ENCODE data around the gene LCE1C.

The LCE1C gene, protein sequence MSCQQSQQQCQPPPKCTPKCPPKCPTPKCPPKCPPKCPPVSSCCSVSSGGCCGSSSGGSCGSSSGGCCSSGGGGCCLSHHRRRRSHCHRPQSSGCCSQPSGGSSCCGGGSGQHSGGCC

DNA sequence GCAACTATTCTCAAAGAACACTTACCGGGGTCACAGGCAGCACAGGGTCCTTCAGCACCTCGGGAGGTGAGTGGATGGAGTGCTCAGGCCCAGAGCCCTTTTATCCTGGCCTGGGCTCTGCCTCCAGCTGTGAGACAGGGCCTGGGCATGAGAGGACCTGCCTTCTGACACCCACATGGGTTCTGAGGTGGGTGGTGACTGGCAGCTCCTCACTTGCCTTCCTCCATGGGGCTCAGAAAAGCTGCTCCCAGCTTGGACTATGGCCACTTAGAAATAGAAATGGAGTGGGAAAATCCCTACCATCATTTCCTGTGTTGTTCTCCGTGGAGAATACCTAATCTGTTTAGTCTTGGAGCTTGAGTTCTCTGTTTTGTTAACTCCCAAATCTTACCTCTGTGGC lies at the start of gene LCE1C:
LCE1C (minus strand) TSS at position 76 of the 400 bp plus-strand sequence. CDS start 1,173 bp downstream, outside the sequence.
- no peak for DNase-seq (ENCODE audit: extremely low read depth in 1 of 2, low read depth in 1 of 2)

DNA sequence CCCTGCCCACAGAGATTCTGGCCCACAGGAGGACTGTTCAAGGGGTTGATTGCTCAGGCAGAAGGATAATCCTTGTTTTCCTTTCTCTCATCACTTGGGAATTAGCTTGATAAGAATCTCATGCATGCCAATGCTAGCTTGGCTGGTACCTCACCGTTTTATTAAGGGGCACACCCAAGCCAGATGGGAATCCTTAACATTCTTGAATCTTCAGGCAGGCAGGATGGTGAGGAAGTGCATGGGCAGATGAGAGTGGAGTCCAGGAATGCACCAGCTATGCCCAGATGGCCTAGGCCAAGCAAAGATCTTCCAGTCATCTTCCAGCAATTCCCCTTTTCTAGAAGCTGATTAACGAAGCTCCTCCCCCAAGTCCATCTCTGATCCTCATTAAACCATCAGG lies 49.2 kb upstream of the LCE1C start:
- DNase-seq (ENCODE audit: extremely low read depth in 1 of 2, low read depth in 1 of 2): no peak

DNA sequence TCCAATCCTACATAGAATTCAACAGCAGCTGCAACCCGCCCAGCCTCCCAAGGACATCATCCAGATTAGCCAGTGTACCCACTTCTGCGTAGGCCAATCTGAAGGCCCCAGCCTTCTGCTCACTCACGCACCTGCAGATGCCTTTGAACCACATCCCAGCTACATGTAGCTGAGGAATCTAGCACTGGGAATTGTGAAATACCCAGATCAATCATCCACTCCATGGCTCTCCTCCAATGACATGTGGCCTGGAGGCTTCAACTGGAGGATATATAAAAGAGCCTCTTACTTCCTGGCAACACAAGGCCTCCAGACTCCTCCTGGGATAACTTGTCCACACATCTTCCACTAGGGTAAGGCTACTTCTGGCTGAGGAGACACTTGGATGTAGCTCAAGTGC lies 36.1 kb upstream of the LCE1C start, which contains the start of gene LCE6A:
LCE6A (plus strand) TSS at position 301 of the 400 bp plus-strand sequence. CDS start 665 bp downstream, outside the sequence.
- no peak for DNase-seq (ENCODE audit: extremely low read depth in 1 of 2, low read depth in 1 of 2)

DNA sequence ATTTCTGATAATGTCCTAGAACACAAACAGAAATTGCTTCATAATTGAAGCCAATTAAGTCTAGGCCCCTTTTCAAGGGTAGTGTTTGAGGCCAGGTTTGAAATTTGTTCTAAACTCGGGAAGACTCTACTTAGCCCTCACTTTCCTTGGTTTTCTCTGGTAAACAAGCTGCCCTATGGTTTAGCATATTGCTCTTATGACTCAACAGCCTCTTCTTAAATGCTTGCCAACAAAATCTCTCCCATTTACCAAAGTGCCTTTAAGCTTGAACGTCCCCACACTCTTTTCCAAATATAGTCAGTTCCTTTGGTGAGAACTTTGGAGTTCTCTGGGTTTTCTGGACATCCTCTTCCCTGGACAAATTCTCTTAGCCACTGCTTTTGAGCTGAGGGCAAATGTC lies 30.4 kb upstream of the LCE1C start:
- no peak for DNase-seq (ENCODE audit: extremely low read depth in 1 of 2, low read depth in 1 of 2)

DNA sequence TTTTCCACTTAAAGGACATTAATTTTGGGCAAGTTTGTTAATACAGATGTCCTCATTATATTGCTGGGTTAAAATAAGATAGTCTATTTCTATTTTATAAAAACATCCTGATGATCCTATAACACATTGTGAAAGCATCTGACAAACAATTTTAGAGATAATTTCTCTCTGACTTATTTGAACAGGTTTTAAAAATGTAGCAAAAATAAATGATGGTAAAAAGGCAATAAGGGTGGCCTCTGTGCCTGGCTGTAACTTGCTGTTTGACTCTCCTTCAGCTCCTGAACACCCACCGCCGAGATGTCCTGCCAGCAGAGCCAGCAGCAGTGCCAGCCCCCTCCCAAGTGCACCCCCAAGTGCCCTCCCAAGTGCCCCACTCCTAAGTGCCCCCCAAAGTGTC lies 20.7 kb upstream of the LCE1C start, which contains the start of gene LCE1A:
LCE1A (plus strand) TSS at position 301 of the 400 bp plus-strand sequence; CDS start at position 301, 0 bp downstream.
- DNase-seq (ENCODE audit: extremely low read depth in 1 of 2, low read depth in 1 of 2): no peak

DNA sequence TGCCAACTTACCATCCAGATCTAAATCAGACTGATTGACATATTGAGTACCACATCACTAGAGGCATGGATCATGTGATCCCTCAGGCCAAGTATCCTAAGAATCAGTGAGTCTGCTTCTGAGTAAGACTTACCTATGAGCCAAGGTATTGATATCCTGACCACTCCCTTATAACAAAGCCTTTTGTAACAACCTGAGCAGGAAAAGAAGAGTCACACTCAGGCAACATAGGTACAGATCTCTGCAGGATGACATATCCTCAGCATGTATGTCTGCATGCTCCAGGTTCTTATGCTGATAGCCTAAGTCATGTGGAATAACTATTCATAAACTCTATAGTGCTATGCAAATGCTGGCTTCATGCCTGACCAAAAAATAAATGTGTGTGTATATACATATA lies 18.5 kb upstream of the LCE1C start:
- no peak for DNase-seq (ENCODE audit: extremely low read depth in 1 of 2, low read depth in 1 of 2)

DNA sequence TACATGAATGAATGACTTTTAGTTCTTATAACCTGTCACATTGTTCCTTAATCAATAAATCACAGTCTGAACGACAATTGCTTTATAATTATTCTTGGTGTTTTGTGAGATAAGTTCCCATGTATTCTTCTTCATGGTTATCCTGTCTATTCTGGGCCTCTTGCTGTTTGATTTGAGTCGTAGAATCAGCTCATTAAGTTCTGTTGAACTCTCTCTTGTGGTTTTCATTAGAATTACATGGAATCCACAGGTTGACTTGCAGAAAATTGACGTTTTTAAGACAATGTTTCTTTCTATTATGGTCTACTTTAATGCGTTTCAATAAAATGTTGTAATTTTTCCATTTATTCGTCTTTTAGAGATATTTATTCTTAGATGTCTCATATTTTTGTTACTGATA lies 16.8 kb upstream of the LCE1C start:
- no peak for DNase-seq (ENCODE audit: extremely low read depth in 1 of 2, low read depth in 1 of 2)

DNA sequence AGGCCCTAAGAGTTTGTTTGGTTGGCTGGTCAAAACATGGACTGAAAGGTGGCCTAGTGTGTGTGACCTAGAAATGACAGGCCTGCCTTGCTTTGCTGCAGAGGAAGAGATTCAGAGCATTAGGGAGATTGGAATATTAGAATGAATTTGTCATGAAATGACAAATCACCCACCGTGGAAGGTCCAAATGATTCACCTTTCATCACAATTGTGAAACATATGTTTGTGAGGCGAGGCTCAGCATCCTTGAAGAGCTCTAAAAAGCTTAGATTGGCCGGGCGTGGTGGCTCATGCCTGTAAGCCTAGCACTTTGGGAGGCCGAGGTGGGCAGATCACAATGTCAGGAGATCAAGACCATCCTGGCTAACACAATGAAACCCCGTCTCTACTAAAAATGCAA lies 10.9 kb upstream of the LCE1C start:
- DNase-seq (ENCODE audit: extremely low read depth in 1 of 2, low read depth in 1 of 2): no peak

DNA sequence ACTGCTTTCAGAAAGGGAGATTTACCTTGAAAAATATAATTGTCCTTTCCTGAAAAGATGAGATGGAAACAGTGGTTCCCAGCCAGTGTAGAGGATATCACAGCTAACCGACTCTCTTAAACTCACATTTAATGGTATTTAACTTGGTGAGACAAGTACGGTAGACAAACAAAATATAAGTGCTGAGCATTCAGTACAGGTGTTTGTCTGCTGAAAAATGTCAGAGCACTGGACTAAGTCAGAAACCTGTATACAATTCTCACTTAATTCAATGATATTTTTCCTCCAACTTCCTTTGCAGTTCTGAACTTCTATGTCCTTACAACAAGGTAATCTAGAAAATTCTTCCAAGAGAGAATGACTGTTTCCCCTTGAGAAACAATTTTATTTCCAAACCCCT lies 5.2 kb upstream of the LCE1C start, which contains the start of gene LCE1B:
LCE1B (plus strand) TSS at position 301 of the 400 bp plus-strand sequence. CDS start 476 bp downstream, outside the sequence.
- no peak for DNase-seq (ENCODE audit: extremely low read depth in 1 of 2, low read depth in 1 of 2)

DNA sequence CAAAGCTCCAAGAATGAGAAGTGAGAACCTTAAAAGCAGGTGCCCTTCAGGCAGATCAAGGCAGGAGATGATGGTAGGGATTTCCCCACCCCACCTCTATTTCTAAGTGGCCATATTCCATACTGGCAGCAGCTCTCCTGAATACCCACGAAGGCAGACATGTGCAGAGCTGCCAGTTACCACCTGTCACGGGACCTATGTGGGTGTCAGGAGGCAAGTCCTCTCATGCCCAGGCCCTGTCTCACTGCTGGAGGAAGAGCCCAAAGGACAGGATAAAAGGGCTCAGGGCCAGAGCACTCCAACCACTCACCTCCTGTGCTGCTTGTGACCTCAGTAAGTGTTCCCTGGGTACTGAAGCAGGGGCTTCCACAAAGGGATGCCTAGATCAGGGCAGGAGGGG lies 4.6 kb upstream of the LCE1C start:
- no peak for DNase-seq (ENCODE audit: extremely low read depth in 1 of 2, low read depth in 1 of 2)

DNA sequence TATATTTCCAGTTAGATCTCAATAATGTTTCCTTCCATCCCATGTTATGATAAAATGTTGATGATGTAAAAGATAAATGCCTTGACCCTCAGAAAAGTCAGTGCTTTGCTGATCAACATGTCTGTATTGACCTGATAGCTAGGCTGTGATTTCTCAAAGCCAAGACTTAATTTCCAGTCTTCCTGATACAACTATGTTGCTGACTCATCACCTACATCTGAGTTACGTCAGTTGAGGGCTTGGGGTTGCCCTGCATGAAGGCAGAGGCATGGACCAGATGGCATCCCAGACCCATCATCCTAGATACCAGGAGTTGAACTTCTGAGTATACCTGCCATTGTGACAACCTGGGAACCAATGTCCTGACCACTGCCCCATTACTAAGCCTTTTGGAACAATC lies 5.1 kb downstream of the LCE1C start:
- DNase-seq (ENCODE audit: extremely low read depth in 1 of 2, low read depth in 1 of 2): no peak

DNA sequence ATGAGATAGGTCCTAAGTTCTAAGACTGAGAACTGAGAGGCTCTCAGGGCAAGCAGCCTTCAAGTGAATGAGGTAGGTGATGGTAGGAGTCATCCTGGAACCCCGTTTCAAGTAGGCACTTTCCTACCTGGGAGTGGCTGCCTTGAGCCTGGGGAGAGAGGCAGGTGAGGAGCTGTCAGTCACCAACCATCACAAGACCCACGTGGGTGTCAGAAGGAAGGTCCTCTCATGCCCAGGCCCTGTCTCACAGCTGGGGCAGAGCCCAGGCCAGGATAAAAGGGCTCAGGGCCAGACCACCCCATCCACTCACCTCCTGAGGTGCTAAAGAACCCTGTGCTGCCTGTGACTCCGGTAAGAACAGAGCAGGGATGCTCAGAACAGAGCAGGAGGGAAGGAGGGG lies 10.0 kb downstream of the LCE1C start, which contains the start of gene LCE1D:
LCE1D (plus strand) TSS at position 301 of the 400 bp plus-strand sequence. CDS start 1,074 bp downstream, outside the sequence.
- no peak for DNase-seq (ENCODE audit: extremely low read depth in 1 of 2, low read depth in 1 of 2)

DNA sequence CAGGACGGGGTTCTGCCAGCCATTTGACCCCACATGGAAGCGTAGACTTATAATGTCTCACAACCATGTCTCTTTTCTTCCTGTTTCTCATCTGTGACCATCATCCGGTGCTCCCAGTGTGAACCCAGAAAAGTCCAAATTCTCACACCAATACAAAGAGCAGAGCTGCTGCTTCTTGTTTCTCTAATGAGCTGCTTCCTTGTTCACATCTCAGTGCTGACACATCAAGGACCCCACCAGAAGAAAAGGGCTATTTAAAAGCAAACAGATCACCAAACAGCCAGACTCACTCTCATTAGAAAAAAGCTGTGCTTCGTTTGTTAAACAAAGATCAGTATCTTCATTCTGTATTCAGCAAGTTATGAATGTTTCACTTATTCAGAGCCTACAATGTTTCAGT lies 10.8 kb downstream of the LCE1C start:
- DNase-seq (ENCODE audit: extremely low read depth in 1 of 2, low read depth in 1 of 2): no peak

DNA sequence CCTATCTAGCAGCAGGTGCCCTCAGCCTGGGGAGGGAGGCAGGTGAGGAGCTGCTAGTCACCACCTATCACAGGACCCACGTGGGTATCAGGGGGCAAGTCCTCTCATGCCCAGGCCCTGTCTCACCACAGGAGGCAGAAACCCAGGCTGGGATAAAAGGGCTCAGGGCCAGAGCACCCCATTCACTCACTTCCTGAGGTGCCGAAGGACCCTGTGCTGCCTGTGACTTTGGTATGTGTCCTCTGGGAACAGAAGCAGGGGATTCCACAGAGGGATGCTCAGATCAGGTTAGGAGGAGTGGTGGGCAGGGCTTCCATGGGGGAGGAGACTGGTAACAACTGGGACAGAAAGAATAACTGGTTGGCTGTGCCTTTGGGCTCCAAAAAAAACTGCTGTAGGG lies 20.4 kb downstream of the LCE1C start, which contains the start of gene LCE1E:
LCE1E (plus strand) TSS at position 181 of the 400 bp plus-strand sequence. CDS start 1,043 bp downstream, outside the sequence.
- no peak for DNase-seq (ENCODE audit: extremely low read depth in 1 of 2, low read depth in 1 of 2)

DNA sequence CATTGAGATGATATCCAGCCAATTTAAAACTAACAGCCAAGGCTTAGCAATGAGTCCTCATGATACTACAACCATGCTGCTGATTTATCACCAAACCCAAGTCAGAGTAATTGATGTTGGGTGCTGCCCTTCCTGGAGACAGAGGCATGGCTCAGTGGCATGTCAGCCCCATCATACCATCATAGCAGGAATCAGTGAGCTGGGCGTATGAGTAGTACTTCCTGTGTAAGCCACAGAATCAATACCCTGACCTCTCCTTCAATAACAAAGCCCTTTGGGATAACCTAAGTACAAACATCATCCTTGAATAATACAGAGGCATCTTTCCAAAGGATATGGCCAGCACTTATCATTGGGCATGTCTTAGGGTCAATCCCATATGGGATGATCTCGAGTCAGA lies 23.4 kb downstream of the LCE1C start:
- no peak for DNase-seq (ENCODE audit: extremely low read depth in 1 of 2, low read depth in 1 of 2)

DNA sequence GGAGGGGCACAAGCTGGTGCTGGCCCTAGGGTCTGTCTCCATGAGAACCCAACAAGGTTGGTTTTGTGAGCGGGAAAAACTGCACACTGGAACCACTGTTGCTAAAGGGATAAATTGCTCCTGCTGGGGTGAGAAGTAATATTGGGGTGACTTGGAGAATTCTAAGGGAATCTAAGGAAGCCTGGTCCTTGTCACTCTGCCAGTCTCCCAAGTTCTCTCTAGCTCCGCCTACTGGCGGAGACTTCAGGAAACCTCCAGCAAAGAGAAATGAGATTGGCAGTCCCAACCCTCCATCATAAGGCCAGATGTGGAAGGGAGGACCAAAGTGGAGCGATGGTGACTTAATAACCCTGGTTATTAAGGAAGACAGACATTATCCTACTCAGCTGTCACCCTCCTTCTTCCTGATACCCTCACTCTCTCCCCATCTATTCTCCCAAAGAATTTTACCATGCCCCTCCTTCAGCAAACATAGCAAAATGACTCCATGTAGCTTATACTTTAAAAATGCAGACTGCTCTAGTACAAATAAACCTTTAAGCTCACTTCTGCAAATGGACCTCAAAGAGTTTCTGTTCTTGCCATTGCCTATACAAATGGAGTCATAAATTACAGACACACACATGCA lies 28.8 kb downstream of the LCE1C start:
- no peak for DNase-seq (ENCODE audit: extremely low read depth in 1 of 2, low read depth in 1 of 2)

DNA sequence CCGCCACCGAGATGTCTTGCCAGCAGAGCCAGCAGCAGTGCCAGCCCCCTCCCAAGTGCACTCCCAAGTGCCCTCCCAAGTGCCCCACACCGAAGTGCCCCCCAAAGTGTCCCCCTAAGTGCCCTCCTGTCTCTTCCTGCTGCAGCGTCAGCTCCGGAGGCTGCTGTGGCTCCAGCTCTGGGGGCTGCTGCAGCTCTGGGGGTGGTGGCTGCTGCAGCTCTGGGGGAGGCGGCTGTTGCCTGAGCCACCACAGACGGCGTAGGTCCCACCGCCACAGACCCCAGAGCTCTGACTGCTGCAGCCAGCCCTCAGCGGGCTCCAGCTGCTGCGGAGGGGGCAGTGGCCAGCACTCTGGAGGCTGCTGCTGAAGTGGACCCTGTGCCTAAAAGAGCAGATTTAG lies 30.1 kb downstream of the LCE1C start:
- no peak for DNase-seq (ENCODE audit: extremely low read depth in 1 of 2, low read depth in 1 of 2)

DNA sequence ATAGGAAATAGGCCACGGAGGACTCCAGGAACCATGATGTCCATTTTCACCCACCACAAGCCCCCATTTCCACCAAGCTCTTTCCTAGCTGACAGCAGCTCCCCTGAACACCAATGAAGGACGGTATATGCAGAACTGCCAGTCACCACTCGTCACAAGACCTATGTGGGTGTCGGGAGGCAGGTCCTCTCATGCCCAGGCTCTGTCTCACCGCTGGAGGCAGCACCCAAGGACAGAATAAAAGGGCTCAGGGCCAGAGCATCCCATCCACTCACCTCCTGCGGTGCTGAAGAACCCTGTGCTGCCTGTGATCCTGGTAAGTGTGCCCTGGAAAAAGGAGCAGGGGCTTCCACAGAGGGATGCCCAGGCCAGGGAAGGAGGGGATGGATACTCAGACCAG lies 31.6 kb downstream of the LCE1C start, which contains the start of gene LCE1F:
LCE1F (plus strand) TSS at position 266 of the 400 bp plus-strand sequence. CDS start 1,232 bp downstream, outside the sequence.
- DNase-seq (ENCODE audit: extremely low read depth in 1 of 2, low read depth in 1 of 2): no peak

DNA sequence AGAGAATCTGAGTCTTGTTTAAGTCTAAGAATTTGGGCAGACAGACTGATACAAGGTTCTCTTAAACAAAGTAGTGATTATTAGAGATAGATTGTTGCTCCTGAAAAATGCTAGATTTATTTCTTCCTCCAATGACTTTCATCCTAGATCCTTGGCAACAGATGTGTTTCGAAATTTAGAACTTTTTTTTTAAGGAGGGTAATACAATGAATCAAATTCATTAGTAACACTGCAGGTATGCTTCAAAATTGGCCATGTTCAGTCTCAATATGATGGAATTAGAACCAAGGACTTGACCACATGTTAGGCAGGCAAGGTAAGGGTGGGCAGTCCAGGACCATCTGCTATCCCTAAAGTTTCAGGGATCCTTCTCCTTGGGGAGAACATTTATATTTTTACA lies 36.0 kb downstream of the LCE1C start:
- DNase-seq (ENCODE audit: extremely low read depth in 1 of 2, low read depth in 1 of 2): no peak

DNA sequence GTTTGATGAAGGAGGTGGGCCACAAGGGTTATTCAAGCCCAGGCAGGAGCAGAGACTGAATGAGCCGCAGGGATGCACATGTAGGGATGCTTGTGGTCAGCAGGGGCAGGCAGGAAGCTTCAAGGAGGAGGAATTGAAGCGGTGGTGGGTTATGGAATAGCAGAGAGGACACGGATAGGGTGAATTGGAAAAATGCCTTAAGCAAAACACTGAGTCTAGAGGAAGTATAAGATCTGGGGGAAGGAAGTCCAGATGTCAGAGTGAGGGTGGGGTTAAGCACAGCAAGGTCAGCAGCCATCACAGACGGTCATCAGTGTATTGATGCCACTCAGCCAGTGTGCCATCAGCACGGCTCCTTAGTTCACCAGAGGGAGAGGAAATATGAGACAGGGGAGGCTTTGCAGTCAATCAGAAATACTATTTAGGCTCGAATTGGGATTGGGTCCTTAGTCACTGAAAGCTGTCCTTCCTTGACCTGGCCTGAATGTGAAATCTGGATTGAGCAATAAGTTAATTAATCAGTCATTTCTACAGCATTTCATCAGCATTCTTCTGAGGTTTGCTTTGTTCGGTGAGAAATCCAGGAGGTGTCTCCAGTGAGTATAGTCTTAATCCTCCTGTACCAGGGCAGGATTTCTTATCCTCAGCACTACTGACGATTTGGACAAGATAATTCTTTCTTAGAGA lies 37.5 kb downstream of the LCE1C start:
- no peak for DNase-seq (ENCODE audit: extremely low read depth in 1 of 2, low read depth in 1 of 2)

DNA sequence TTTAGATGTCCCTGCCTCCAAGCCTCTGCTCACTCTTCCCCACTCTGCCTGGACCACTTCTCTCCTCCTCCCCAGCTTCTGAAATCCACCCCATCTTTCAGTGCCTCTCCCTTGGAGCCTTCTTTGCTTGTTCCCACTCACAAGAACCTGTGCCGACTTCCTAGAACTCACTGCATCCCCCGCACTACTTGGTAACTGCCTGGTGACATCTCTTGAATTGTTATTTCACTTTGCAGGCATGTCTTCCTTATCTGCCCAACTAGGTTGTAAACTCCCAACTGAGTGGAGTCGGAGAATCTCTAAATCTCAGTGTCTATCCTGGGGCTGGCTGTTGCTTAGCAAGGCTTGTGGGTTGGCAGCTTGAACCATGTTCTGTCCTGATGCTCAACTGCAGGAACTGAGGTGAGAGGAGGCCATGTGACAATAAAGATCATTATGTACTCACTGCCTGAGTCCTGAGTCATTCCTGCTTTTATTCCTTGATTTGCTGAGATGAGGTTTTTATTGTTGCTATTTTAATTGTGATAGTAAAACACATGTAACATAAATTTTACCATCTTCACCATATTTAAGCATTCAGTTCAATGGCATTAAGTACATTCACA lies 44.7 kb downstream of the LCE1C start:
- no peak for DNase-seq (ENCODE audit: extremely low read depth in 1 of 2, low read depth in 1 of 2)

Measured in activated CD8-positive, alpha-beta memory T cell treated with anti-CD3 and anti-CD28 coated beads for 1 hour (primary cell).